Gastrocnemius medialis (tissue), 4 donors: Measurements from ENCODE around the gene CD72.

Experiments
- POLR2A ChIP-seq, 2 donors: fragments of 450-650 bp; IDR thresholded peaks; one replicate each; pipeline ENCODE4 v1.6.1; 2017; ENCODE audit warnings: antibody characterized with exemption in 2 of 2, mild to moderate bottlenecking in 2 of 2, moderate library complexity in 2 of 2
- TF ChIP-seq, protein P1 (sequence below), 5 experiments: fragments of 450-650 bp in 3 of 5; fragments of 200-600 bp in 2 of 5; sonication (generic) in 2 of 5; IDR thresholded peaks in 4 of 5; conservative IDR thresholded peaks in 1 of 5; 1 replicate in 4 of 5; 2 replicates in 1 of 5; pipeline ENCODE4 v1.5.1; 2016 to 2019; ENCODE audit warnings: antibody characterized with exemption in 5 of 5, mild to moderate bottlenecking in 3 of 5, moderate library complexity in 3 of 5

DNA sequence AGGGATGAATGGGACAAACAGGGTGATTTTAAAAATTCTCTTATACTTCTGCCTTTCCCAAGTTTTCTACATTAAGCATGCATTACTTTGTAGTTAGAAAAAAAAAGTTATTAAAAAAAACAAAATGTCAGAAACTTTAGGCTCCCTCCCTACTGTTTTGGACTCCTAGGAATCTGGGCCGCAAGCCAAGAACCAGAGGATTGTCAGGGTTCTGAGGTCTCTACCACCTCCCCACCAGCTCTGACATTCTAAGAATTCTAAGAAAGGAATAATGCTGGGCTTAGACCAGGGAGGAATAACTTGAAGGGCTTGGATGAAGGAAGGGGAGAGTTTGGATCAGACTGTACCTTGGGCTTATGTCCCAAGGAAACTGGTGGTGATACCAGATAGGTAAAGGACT is 47.8 kb upstream of the CD72 start:
- TF ChIP-seq, protein P1, sequence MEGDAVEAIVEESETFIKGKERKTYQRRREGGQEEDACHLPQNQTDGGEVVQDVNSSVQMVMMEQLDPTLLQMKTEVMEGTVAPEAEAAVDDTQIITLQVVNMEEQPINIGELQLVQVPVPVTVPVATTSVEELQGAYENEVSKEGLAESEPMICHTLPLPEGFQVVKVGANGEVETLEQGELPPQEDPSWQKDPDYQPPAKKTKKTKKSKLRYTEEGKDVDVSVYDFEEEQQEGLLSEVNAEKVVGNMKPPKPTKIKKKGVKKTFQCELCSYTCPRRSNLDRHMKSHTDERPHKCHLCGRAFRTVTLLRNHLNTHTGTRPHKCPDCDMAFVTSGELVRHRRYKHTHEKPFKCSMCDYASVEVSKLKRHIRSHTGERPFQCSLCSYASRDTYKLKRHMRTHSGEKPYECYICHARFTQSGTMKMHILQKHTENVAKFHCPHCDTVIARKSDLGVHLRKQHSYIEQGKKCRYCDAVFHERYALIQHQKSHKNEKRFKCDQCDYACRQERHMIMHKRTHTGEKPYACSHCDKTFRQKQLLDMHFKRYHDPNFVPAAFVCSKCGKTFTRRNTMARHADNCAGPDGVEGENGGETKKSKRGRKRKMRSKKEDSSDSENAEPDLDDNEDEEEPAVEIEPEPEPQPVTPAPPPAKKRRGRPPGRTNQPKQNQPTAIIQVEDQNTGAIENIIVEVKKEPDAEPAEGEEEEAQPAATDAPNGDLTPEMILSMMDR (IDR thresholded peaks at IDR 0.05 in 4 of 5, conservative IDR thresholded peaks at IDR 0.05 in 1 of 5), result no peak
- TF ChIP-seq POLR2A (IDR thresholded peaks at IDR 0.05), result no peak
